ENCODE measurements around the gene SERBP1. TPM values are rescaled to one million over a fixed set of nuclear protein-coding genes. Genes with fewer than 3 reads are reported as not detected.
A peak's percentile ranks its signal among the peaks of the same experiment; 100 is the strongest.

SERBP1 gene
- total and polyA plus RNA-seq, 2 of the 8 experiments (the other 6 are each of a cell fraction or from before 2014, with no cell fraction given), result 229 to 536 TPM

- no peaks in the 10 kb centered on the region for H3K23me2 ChIP-seq (ENCODE audit: low read depth, low read length)
- no peak overlapping the region for H3K56ac ChIP-seq (replicated peaks; ENCODE audit: insufficient read length, low read depth, low read length)
- POLR2A ChIA-PET (ENCODE audit: partially characterized antibody), result interaction anchor here (0.7 to 8.3 kb wide), 13 partner anchors 9 to 57 kb away, joined by 3 to 70 read pairs (median 5); partner anchors contain the start of gene SERBP1
- H4K8ac ChIP-seq (ENCODE audit: extremely low read depth, insufficient read depth, low read length), result no peak overlapping the region
- H4K91ac ChIP-seq (replicated peaks; ENCODE audit: insufficient read length, low read length), result no peak overlapping the region
- H3K79me1 ChIP-seq (ENCODE audit: low read depth, low read length), result no peaks in the 10 kb centered on the region
- FAIRE-seq (no peak), DNase-seq (ENCODE audit: low read depth in 1 of 2, low spot score in 2 of 2) (no peak)
- no peak overlapping the region for H2AK5ac ChIP-seq (ENCODE audit: low read depth, low read length)
- CTCF ChIA-PET (ENCODE audit: partially characterized antibody), result interaction anchor here (1.2 to 2.5 kb wide), 4 partner anchors 46 to 189 kb away, joined by 3 to 7 read pairs (median 6); no protein-coding TSS in a partner anchor
- 92% methylated on average over 6 of the region's 6 CpGs; no CpG with 5 or more reads in 1 of the 2 experiments for WGBS, 2 experiments (ENCODE audit: extremely low coverage in 1 of 2, insufficient coverage in 1 of 2, insufficient read length in 1 of 2, insufficient replicate concordance in 2 of 2, low coverage in 1 of 2, low lambda C conversion rate in 2 of 2, missing lambda C conversion rate in 1 of 2)
- H2BK20ac ChIP-seq (ENCODE audit: low read length), result 0 out of 2 replicates have a peak overlapping the region, but pooled peaks have one; percentile 52
- no peaks in the 10 kb centered on the region for H3K9me3 ChIP-seq (ENCODE audit: insufficient read depth in 2 of 2, low read depth in 1 of 2, low read length in 1 of 2)
- H2BK120ac ChIP-seq (replicated peaks; ENCODE audit: low read depth, low read length), result no peak overlapping the region
- no peaks in the 10 kb centered on the region for H3K27me3 ChIP-seq (replicated peaks in 1 of 4; ENCODE audit: control insufficient read depth in 3 of 4, extremely low read depth in 1 of 4, insufficient read depth in 3 of 4, low read length in 3 of 4)
- no peak overlapping the region for H2BK12ac ChIP-seq (ENCODE audit: low read depth, low read length)
- H2BK15ac ChIP-seq (ENCODE audit: low read length), result no peak overlapping the region
- no peak overlapping the region for H2AFZ ChIP-seq (ENCODE audit: low read length)
- no peak overlapping the region for H3K23ac ChIP-seq (ENCODE audit: insufficient read length)
- no peak overlapping the region for H3K18ac ChIP-seq (ENCODE audit: extremely low read depth, low read length)
- no peak overlapping the region for H3K14ac ChIP-seq (ENCODE audit: insufficient read length)
- H3K36me3 ChIP-seq (ENCODE audit: control insufficient read depth in 2 of 4, insufficient read depth in 4 of 4, low read length in 3 of 4), result peaks cover 0 to 4% (median 0%) of the 10 kb centered on the region in 4 experiments; a peak in 2 of 8 replicates
- H2BK5ac ChIP-seq (ENCODE audit: low read depth, low read length), result no peak overlapping the region
- no peak overlapping the region for H3K9ac ChIP-seq (replicated peaks in 1 of 4; ENCODE audit: extremely low read depth in 1 of 4, low read depth in 3 of 4, low read length in 3 of 4)
- H3K27ac ChIP-seq (ENCODE audit: low read depth, low read length), result no peak overlapping the region
- peaks cover 5 to 15% (median 11%) of the 10 kb centered on the region in 4 experiments; a peak in 6 of 7 replicates for H3K4me1 ChIP-seq (replicated peaks in 1 of 4; ENCODE audit: control insufficient read depth in 3 of 4, insufficient read depth in 4 of 4, low read length in 3 of 4)
- no peaks in the 10 kb centered on the region for H4K20me1 ChIP-seq (replicated peaks in 1 of 2; ENCODE audit: control insufficient read depth in 1 of 2, insufficient read depth in 2 of 2, low read length in 2 of 2)
- H3K4me3 ChIP-seq (ENCODE audit: extremely low read depth in 1 of 4, insufficient read depth in 2 of 4, low read depth in 3 of 4, low read length in 4 of 4), result no peak overlapping the region
- no peak overlapping the region for H4K5ac ChIP-seq (ENCODE audit: insufficient read length, low read depth, low read length)
- H3K4ac ChIP-seq (replicated peaks; ENCODE audit: insufficient read length, low read depth, low read length), result no peak overlapping the region
- H3K79me2 ChIP-seq (ENCODE audit: control insufficient read depth in 1 of 2, insufficient read depth in 2 of 2, low read length in 2 of 2), result no peaks in the 10 kb centered on the region
- H3K4me2 ChIP-seq (ENCODE audit: insufficient read depth in 1 of 2, low read depth in 2 of 2, low read length in 2 of 2), result no peak overlapping the region
- no peak for TF ChIP-seq CTCF (IDR thresholded peaks at IDR 0.05; ENCODE audit: control extremely low read depth in 1 of 3, insufficient read depth in 1 of 3, low read depth in 1 of 3, low read length in 3 of 3)
- TF ChIP-seq FOSL1 (IDR thresholded peaks at IDR 0.05; ENCODE audit: insufficient read depth, low read depth, low read length), result no peak
- peak; percentile 46 for TF ChIP-seq POLR2AphosphoS5 (IDR thresholded peaks at IDR 0.05; ENCODE audit: low read depth, low read length)
- TF ChIP-seq CEBPB (IDR thresholded peaks at IDR 0.05; ENCODE audit: low read depth, low read length), result no peak
- TF ChIP-seq ZNF274 (IDR thresholded peaks at IDR 0.05; ENCODE audit: borderline replicate concordance, extremely low read depth, low read length), result no peak
- TF ChIP-seq ASH2L (IDR thresholded peaks at IDR 0.05; ENCODE audit: low read length), result no peak
- TF ChIP-seq SAP30 (IDR thresholded peaks at IDR 0.05; ENCODE audit: insufficient read depth, insufficient replicate concordance, low read length), result no peak
- no peak for TF ChIP-seq TAF7 (optimal IDR thresholded peaks at IDR 0.05; ENCODE audit: borderline replicate concordance, low read depth, low read length)
- TF ChIP-seq GTF2F1 (IDR thresholded peaks at IDR 0.05; ENCODE audit: borderline replicate concordance, low read depth, low read length), result no peak
- no peak for TF ChIP-seq JUN (IDR thresholded peaks at IDR 0.05; ENCODE audit: low read depth, low read length)
- peak in 1 of 2 experiments; percentile 38; a peak in 2 of 3 replicates for TF ChIP-seq POLR2A (IDR thresholded peaks at IDR 0.05; ENCODE audit: control extremely low read depth in 1 of 2, low read depth in 2 of 2, low read length in 2 of 2)
Measured at GRCh38 chr1:67401443-67401842, 28.8 kb downstream of the SERBP1 start.
